A549 (cell line): ENCODE data around the gene IRF9.
A peak's percentile ranks its signal among the peaks of the same experiment; 100 is the strongest.

ENCODE experiments used
- CEBPB ChIP-seq, 2 experiments: fragments of >200 bp in 1 of 2; sonication (Bioruptor Twin) in 1 of 2; formaldehyde crosslinking in 1 of 2; IDR thresholded peaks; 2 replicates each; pipeline ENCODE4 v1.6.1; 2012 to 2016
- SREBF2 ChIP-seq: fragments of 450-650 bp; IDR thresholded peaks from 2 replicates; pipeline ENCODE4 v1.6.1; 2014; ENCODE audit warnings: mild to moderate bottlenecking, moderate library complexity

- TF ChIP-seq SREBF2 (no peak), CEBPB (IDR thresholded peaks at IDR 0.05) (peak in 1 of 2 experiments; percentile 27; a peak in 2 of 4 replicates)
These were observed 27.4 kb downstream of the IRF9 start, which contains the start of gene IPO4 for GRCh38 chr14:24188251-24189058.
